ENCODE data around the gene MIXL1. TPM values are rescaled to one million over a fixed set of nuclear protein-coding genes. Genes with fewer than 3 reads are reported as not detected.

MIXL1 gene
- total RNA-seq, 1 experiment from 2014 or later: not detected

Other genes starting within 250 kb of the MIXL1 start
- 15.5 and 28.7 TPM in 2 replicates for gene SDE2, start 224.3 kb upstream of the MIXL1 start, total RNA-seq (2014; rRNA removed; shearing (Covaris generic))
- 343 and 398 TPM in 2 replicates for gene H3-3A, start 160.9 kb upstream of the MIXL1 start, total RNA-seq (2014; rRNA removed; shearing (Covaris generic))
- 44.7 and 70.0 TPM in 2 replicates for gene ACBD3, start 36.9 kb upstream of the MIXL1 start, total RNA-seq (2014; rRNA removed; shearing (Covaris generic))
- gene LIN9, start 85.5 kb downstream of the MIXL1 start, total RNA-seq (2014; rRNA removed; shearing (Covaris generic)): 10.2 and 16.1 TPM in 2 replicates
- 230 and 254 TPM in 2 replicates for gene PARP1, start 184.4 kb downstream of the MIXL1 start, total RNA-seq (2014; rRNA removed; shearing (Covaris generic))

Data from M059J (cell line).